ENCODE results near the gene POLR1E. TPM values are rescaled to one million over a fixed set of nuclear protein-coding genes. Genes with fewer than 3 reads are reported as not detected.

The POLR1E gene
- total and polyA plus RNA-seq, 2 of the 8 experiments (the other 6 are each of a cell fraction or from before 2014, with no cell fraction given) = 16.0 to 40.0 TPM

DNA sequence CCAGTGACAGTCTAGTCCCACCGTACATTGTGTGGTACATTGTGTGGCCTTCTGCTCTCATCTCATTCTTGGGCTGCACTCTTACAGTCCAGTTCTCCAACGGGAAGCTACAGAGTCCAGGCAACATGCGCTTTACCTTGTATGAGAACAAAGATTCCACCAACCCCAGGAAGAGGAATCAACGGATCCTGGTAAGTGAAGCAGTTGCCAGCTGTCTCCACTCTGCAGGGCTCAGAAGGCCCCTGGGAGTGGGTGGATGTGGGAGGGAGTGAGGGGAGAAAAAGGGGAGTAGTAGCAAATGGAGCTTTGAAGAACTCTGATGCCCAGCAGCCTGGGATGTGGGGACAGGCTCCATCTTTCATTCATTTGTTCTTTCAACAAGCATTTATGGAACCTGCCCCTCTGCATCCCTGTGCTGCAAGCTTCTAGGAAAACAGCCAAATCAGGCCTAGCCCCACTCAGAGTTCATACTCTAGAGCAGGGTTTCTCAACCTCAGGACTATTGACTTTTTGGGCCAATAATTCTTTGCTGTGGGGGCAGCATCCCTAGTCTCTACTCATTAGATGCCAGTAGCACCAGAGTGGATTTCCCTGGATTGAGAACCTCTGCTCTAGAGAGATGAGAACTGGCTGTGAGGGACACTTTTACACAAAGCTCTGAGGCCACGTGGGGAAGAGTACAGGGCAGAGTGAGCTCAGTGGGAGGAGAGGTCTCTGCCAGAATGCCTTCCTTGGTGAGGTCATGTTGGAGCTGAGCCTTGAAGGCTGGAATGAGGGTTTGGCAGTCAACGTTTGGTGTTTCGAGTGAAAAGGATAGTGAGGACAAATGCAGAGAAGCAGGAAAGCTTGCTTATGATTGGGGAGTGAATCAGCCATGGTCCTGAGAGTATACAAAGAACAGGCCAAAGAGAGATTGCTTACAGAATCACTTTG is 1.1 kb downstream of the POLR1E start (continued):
- TF ChIP-seq SP2 (IDR thresholded peaks at IDR 0.05; ENCODE audit: low read length) (no peak), ZNF274 (IDR thresholded peaks at IDR 0.05; ENCODE audit: borderline replicate concordance, extremely low read depth, low read length) (no peak), PHF8 (conservative IDR thresholded peaks at IDR 0.05; ENCODE audit: low read depth, low read length) (no peak), SAP30 (IDR thresholded peaks at IDR 0.05; ENCODE audit: insufficient read depth, insufficient replicate concordance, low read length) (no peak), HDAC6 (IDR thresholded peaks at IDR 0.05; ENCODE audit: low read depth, low read length) (no peak), EGR1 (IDR thresholded peaks at IDR 0.05; ENCODE audit: borderline replicate concordance, low read depth, low read length) (no peak), BACH1 (IDR thresholded peaks at IDR 0.05; ENCODE audit: low read length) (no peak)

All from H1 (cell line).